Mammary epithelial cell (primary cell): ENCODE results near the gene CCDC171.

Source experiments
- EZH2 ChIP-seq: IDR thresholded peaks from 2 replicates; pipeline ENCODE4 v1.6.1; 2012; ENCODE audit warnings: low read length, inconsistent platforms, borderline replicate concordance
- TF ChIP-seq, protein P1 (sequence below), 2 donors: IDR thresholded peaks in 1 of 2; conservative IDR thresholded peaks in 1 of 2; 2 replicates each; pipeline ENCODE4 v1.5.1; 2011 to 2012; ENCODE audit warnings: inconsistent platforms in 2 of 2, low read length in 2 of 2, mild to moderate bottlenecking in 2 of 2, control low read depth in 1 of 2, low read depth in 1 of 2; ENCODE audit not compliant: insufficient read depth in 1 of 2; ENCODE audit errors: extremely low read depth in 1 of 2

DNA sequence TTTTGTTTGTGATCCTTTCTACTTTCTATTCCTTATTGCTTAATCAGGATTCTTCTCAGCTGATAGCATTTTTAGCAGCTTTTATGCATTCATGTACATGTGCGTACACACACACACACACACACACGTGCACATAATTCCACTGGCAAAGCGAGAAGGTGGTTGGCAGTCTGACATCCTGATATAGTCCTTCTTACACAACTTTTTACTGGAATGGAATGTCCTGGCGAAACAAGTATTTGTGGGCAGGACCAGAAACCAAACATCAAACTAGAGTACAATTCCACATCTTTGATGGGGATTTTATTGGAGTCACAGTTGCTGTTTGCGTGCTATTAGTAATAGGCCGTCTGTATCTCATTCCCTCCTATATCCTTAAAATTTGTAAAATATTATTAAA is 356.5 kb downstream of the CCDC171 start:
- TF ChIP-seq, protein P1, sequence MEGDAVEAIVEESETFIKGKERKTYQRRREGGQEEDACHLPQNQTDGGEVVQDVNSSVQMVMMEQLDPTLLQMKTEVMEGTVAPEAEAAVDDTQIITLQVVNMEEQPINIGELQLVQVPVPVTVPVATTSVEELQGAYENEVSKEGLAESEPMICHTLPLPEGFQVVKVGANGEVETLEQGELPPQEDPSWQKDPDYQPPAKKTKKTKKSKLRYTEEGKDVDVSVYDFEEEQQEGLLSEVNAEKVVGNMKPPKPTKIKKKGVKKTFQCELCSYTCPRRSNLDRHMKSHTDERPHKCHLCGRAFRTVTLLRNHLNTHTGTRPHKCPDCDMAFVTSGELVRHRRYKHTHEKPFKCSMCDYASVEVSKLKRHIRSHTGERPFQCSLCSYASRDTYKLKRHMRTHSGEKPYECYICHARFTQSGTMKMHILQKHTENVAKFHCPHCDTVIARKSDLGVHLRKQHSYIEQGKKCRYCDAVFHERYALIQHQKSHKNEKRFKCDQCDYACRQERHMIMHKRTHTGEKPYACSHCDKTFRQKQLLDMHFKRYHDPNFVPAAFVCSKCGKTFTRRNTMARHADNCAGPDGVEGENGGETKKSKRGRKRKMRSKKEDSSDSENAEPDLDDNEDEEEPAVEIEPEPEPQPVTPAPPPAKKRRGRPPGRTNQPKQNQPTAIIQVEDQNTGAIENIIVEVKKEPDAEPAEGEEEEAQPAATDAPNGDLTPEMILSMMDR (conservative IDR thresholded peaks at IDR 0.05 in 1 of 2, IDR thresholded peaks at IDR 0.05 in 1 of 2; ENCODE audit: extremely low read depth in 1 of 2, insufficient read depth in 1 of 2, low read depth in 1 of 2, low read length in 2 of 2) = no peak
- no peak for TF ChIP-seq EZH2
